ENCODE measurements around the gene GLIPR1L2.
"Not testable (repeated sequence)": the region's sequence is repeated elsewhere in the genome, so short reads cannot be mapped to it uniquely, and the experiment has no call there.

- TF ChIP-seq CTCF (IDR thresholded peaks at IDR 0.05); POLR2A (IDR thresholded peaks at IDR 0.05); EP300 (IDR thresholded peaks at IDR 0.05; ENCODE audit: low read depth): not testable (repeated sequence)
Measured at GRCh38 chr12:75346215-75346614, 44.7 kb upstream of the GLIPR1L2 start.
